ENCODE results near the gene KIAA0825.

- TF ChIP-seq, protein P1, sequence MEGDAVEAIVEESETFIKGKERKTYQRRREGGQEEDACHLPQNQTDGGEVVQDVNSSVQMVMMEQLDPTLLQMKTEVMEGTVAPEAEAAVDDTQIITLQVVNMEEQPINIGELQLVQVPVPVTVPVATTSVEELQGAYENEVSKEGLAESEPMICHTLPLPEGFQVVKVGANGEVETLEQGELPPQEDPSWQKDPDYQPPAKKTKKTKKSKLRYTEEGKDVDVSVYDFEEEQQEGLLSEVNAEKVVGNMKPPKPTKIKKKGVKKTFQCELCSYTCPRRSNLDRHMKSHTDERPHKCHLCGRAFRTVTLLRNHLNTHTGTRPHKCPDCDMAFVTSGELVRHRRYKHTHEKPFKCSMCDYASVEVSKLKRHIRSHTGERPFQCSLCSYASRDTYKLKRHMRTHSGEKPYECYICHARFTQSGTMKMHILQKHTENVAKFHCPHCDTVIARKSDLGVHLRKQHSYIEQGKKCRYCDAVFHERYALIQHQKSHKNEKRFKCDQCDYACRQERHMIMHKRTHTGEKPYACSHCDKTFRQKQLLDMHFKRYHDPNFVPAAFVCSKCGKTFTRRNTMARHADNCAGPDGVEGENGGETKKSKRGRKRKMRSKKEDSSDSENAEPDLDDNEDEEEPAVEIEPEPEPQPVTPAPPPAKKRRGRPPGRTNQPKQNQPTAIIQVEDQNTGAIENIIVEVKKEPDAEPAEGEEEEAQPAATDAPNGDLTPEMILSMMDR (conservative IDR thresholded peaks at IDR 0.05 in 1 of 2, IDR thresholded peaks at IDR 0.05 in 1 of 2; ENCODE audit: extremely low read depth in 1 of 2, insufficient read depth in 1 of 2, low read depth in 1 of 2, low read length in 2 of 2): no peak
- no peak for TF ChIP-seq EZH2 (IDR thresholded peaks at IDR 0.05; ENCODE audit: borderline replicate concordance, low read length)
These were observed 342.4 kb downstream of the KIAA0825 start for GRCh38 chr5:94276048-94276447.
